Progenitor cell of endocrine pancreas (in vitro differentiated cells): Measurements from ENCODE around the gene CTNNA3. TPM values are rescaled to one million over a fixed set of nuclear protein-coding genes. Genes with fewer than 3 reads are reported as not detected.

ENCODE experiments used
- DNase-seq: peaks from one replicate; pipeline ENCODE4 v3.0.0; 2021; ENCODE audit warnings: low spot score; ENCODE audit not compliant: unreplicated experiment
- H3K27ac Mint-ChIP-seq: 2 replicates; pipeline ENCODE4 v1.8.0; 2021; ENCODE audit warnings: mild to moderate bottlenecking, moderate library complexity, mixed read lengths
- H3K27me3 Mint-ChIP-seq: 2 replicates; pipeline ENCODE4 v1.8.0; 2021; ENCODE audit warnings: mixed read lengths
- H3K36me3 Mint-ChIP-seq: 2 replicates; pipeline ENCODE4 v1.8.0; 2022; ENCODE audit warnings: mixed read lengths; ENCODE audit not compliant: insufficient read depth
- H3K4me1 Mint-ChIP-seq: 2 replicates; pipeline ENCODE4 v1.8.0; 2021; ENCODE audit warnings: low read depth, mixed read lengths
- H3K4me3 Mint-ChIP-seq: 2 replicates; pipeline ENCODE4 v1.8.0; 2021; ENCODE audit warnings: low read depth, mild to moderate bottlenecking, moderate library complexity, mixed read lengths
- H3K9me3 Mint-ChIP-seq: 2 replicates; pipeline ENCODE4 v1.8.0; 2021; ENCODE audit warnings: low read depth, mixed read lengths
- total RNA-seq: library from RNA; stranded (reverse); gene quantifications from 2 replicates; pipeline ENCODE4 v1.2.1, GENCODE V29; 2021
- TF ChIP-seq, protein P1 (sequence below): fragments of 200-600 bp; sonication (generic); IDR thresholded peaks from one replicate; pipeline ENCODE4 v1.5.0; 2021; ENCODE audit warnings: antibody characterized with exemption, mild to moderate bottlenecking; ENCODE audit not compliant: unreplicated experiment

CTNNA3 gene
- total RNA-seq, 1 donor from 2014 or later = 1.7 TPM

DNA sequence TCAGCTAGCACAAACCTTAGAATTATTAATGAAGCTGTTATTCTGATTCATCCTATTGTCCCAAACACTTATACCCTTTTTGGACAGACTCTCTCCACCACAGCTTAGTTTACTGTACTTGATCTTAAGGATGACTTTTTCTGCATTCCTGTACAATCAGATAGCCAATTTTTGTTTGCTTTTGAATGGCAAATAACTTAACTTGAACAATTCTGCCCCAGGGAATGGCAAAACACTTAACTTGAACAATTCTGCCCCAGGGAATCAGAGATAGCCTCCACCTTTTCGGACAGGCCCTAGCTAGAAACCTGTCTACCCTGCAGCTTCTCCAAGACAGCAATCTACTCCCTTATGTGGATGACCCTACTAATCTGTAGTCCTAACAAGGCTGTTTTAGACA, 1438.2 kb downstream of the CTNNA3 start:
- H3K4me3 Mint-ChIP-seq = no peak overlapping the region
- TF ChIP-seq, protein P1, sequence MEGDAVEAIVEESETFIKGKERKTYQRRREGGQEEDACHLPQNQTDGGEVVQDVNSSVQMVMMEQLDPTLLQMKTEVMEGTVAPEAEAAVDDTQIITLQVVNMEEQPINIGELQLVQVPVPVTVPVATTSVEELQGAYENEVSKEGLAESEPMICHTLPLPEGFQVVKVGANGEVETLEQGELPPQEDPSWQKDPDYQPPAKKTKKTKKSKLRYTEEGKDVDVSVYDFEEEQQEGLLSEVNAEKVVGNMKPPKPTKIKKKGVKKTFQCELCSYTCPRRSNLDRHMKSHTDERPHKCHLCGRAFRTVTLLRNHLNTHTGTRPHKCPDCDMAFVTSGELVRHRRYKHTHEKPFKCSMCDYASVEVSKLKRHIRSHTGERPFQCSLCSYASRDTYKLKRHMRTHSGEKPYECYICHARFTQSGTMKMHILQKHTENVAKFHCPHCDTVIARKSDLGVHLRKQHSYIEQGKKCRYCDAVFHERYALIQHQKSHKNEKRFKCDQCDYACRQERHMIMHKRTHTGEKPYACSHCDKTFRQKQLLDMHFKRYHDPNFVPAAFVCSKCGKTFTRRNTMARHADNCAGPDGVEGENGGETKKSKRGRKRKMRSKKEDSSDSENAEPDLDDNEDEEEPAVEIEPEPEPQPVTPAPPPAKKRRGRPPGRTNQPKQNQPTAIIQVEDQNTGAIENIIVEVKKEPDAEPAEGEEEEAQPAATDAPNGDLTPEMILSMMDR = no peak
- H3K27ac Mint-ChIP-seq = no peak overlapping the region
- no peaks in the 10 kb centered on the region for H3K27me3 Mint-ChIP-seq
- H3K36me3 Mint-ChIP-seq = no peaks in the 10 kb centered on the region
- DNase-seq = no peak
- peaks cover 5% of the 10 kb centered on the region for H3K4me1 Mint-ChIP-seq
- no peaks in the 10 kb centered on the region for H3K9me3 Mint-ChIP-seq

DNA sequence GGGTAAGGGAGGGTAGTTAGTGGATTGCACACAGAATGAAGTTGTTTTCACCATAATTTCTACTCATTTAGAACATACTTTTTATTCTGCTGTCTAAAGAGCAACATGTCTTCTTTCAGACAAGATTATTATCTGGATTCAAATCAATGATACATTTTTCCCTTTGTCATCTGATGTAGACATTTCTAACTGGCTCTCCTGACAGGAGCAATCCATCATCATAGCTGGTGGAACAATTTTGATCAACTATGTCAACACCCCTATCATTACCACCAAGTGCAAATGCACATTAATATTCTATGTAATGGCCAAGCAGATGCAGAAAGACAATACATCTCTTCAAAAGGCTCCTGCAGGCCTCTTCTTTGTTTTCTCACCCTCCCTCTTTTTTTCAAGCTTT, 1443.0 kb downstream of the CTNNA3 start:
- H3K27me3 Mint-ChIP-seq = no peaks in the 10 kb centered on the region
- peaks cover 2% of the 10 kb centered on the region for H3K4me1 Mint-ChIP-seq
- no peak for DNase-seq
- peaks cover 18% of the 10 kb centered on the region for H3K9me3 Mint-ChIP-seq
- H3K36me3 Mint-ChIP-seq = peaks cover 3% of the 10 kb centered on the region
- H3K27ac Mint-ChIP-seq = no peak overlapping the region
- no peak overlapping the region for H3K4me3 Mint-ChIP-seq
- TF ChIP-seq, protein P1 = no peak

DNA sequence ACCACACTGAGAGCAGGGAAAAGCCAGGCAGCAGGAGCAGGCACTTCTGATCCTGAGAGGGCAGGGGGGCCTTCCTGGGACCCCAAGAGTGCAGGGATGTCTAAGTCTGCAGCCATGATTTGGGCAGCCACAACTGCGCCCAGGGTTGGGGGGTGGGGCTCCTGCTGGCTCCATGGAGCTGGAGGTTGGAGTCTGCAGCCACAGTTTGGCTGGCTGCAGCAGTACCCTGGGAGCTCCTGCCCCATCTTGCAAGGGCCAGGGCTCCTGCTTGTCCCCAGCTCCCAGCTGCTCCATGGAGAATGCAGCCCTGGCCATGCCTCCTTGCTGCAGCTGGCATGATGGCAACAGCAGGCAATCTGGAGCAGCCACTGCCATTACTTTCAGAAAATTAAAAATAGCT, 1449.8 kb downstream of the CTNNA3 start:
- no peak overlapping the region for H3K27ac Mint-ChIP-seq
- peaks cover 3% of the 10 kb centered on the region for H3K36me3 Mint-ChIP-seq
- no peaks in the 10 kb centered on the region for H3K27me3 Mint-ChIP-seq
- H3K4me3 Mint-ChIP-seq = no peak overlapping the region
- no peaks in the 10 kb centered on the region for H3K4me1 Mint-ChIP-seq
- TF ChIP-seq, protein P1 = no peak
- peaks cover 19% of the 10 kb centered on the region for H3K9me3 Mint-ChIP-seq
- DNase-seq = no peak

DNA sequence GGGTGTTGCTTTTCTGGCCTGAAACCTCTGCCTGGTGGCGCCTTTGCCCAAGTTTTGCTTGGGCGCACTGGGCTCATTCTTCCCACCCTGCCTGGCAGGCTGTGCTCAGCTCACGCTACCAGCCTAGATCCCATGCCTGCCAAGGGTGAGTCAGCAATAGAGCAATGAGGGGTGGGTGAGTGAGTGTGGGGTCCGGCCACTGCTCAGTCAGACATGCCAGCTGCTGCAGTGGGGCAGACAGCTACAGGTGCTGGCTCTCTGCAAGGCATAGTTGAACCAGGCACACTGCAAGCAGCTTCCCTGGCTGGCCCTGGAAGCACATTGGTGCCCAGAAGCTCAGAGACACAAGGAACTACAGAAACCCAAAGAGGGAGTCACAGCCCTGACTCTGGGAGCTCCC, 1451.0 kb downstream of the CTNNA3 start:
- no peak overlapping the region for H3K4me3 Mint-ChIP-seq

DNA sequence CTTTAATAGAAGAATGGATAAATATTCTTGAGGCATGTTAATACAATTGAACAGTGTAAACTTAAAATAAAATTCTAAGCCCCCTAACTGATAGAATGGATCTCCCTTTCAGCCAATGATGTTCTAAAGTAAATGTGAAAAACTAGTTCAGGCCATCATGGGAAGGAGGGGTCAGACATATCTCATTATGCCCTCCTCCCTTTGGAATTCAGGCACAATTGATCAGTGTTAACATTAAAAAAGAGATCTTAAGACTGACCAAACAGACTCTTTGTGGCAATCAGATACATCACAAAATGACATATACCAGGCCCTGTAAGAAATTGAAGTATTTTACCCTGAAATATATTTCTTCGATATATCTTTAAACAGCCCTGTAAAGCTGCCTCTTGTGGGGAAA, 1453.1 kb downstream of the CTNNA3 start:
- no peak for DNase-seq
- no peak overlapping the region for H3K4me3 Mint-ChIP-seq
- no peaks in the 10 kb centered on the region for H3K27me3 Mint-ChIP-seq
- H3K4me1 Mint-ChIP-seq = no peaks in the 10 kb centered on the region
- H3K9me3 Mint-ChIP-seq = no peaks in the 10 kb centered on the region
- no peaks in the 10 kb centered on the region for H3K36me3 Mint-ChIP-seq
- TF ChIP-seq, protein P1 = no peak
- no peak overlapping the region for H3K27ac Mint-ChIP-seq

More for the DNA sequence above, 1451.0 kb downstream of the CTNNA3 start:
- TF ChIP-seq, protein P1 = no peak
- peaks cover 3% of the 10 kb centered on the region for H3K36me3 Mint-ChIP-seq
- peaks cover 17% of the 10 kb centered on the region for H3K9me3 Mint-ChIP-seq
- H3K27me3 Mint-ChIP-seq = no peaks in the 10 kb centered on the region
- no peak overlapping the region for H3K27ac Mint-ChIP-seq
- DNase-seq = no peak
- H3K4me1 Mint-ChIP-seq = no peaks in the 10 kb centered on the region
